Umbilical cord (tissue), 2 donors: ENCODE data around the gene RGS8. TPM values are rescaled to one million over a fixed set of nuclear protein-coding genes. Genes with fewer than 3 reads are reported as not detected.

ENCODE experiments used
- DNase-seq: peaks from one replicate; pipeline ENCODE4 v3.0.0-alpha.2; 2015; ENCODE audit warnings: low spot score
- total RNA-seq: library from RNA; depleted of rRNA; stranded (reverse); fragments of >200 nt; gene quantifications from one replicate; pipeline ENCODE4 v1.2.3, GENCODE V29; 2014; ENCODE audit warnings: low replicate concordance; ENCODE audit not compliant: insufficient read depth

Gene RGS8, protein sequence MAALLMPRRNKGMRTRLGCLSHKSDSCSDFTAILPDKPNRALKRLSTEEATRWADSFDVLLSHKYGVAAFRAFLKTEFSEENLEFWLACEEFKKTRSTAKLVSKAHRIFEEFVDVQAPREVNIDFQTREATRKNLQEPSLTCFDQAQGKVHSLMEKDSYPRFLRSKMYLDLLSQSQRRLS
- 5.3 TPM for total RNA-seq

GRCh38 chr1:182684116-182684828 lies at the start of gene RGS8:
Gene RGS8, minus strand, starts transcription at chr1:182684587. Its CDS starts 14,938 bp downstream, at chr1:182669649.
- DNase-seq, result no peak

DNA sequence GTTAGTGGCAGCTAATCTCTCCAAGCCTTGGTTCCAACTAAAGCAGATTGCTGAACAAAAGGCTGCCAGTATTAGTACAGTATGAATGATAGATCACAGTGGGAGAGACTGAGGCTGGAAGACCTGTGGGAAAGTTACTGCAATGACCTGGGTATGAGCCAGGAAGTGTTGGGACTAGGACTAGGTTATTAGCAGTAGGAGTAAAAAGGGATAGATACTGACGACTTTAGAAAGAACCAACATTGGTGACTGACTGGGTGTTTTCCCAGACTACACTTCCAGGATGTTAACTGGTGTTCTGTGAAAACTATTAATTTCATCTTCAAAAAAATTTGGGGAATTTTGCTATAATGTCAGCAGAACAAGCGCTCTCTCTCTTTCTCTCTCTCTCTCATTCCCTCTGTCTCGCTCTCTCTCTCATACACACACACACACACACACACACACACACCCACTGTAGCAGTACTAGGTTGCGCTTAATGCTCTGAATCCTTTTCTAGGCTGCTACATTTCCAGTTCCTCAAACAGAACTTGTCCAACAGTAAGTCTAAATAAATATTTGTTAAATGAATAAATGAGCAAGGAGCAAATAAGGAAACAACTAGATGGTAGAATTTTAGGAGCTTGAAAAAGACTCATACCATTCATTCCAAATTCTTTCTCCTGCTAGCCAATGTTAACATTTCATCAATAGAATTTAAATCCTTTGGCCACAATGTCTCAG lies 47.6 kb upstream of the RGS8 start:
- DNase-seq, result no peak

DNA sequence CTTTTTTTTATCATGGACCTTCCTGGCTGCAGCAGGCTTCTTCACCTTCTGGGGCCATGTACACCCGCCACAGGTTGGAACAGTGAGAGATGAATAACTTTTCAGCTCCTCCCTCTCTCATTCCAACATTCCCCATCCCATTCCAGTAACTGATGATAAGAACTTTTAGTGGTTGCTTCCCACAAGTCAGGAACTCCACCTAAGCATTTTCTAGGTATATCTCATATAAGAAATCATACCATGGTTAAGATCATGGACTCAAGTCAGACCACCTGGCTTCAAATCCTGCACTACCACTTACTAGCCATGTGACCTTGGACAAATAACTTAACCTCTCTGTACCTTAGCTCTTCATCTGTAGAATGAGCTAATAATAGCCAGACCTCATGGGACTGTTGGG lies 42.5 kb upstream of the RGS8 start:
- DNase-seq, result no peak

DNA sequence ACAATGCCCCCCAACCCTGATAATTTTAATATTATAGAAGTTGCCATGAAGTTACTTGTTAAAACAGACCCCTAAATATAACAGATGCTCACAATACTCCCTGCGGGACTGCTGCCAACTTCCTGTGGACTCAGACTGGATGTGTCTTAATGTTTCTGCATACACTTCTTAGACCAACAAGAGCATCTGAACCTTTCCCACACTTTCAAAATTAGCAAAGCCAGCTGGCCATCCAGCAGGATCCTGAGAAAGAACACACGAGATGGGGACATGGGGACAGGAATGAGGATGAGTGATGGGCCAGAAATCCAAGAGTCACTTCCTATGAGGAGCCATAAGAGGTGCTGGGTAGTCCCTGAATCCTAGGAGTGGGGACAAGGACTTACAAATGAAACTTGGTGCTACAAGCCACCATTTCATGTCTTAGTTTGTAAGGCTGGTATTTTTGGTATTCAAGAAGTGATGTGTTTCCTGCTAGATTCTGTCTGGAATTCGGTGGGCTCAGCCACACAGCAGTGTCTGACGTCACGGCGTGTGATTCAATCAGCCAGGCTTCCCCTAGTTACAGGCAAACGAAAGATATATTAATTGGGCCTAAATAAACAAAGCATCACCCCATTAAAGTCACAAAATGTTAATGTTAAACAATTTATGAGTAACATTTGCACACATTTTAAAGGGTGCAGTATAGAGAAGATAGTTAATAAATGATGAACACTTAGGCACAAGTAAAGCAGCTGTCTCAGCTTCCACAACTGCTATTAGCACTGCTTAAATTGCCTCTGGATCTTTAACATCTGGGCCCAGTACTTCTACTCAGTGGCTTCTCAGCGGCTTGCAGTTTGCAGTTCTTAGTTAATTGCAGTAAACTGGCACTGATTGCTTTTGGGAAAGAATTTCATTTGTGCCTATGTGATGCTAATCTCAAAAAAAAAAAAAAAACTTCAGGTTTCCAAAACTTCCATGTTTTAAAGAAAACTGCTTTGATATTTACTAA lies 41.2 kb upstream of the RGS8 start:
- peak; percentile 13 for DNase-seq

DNA sequence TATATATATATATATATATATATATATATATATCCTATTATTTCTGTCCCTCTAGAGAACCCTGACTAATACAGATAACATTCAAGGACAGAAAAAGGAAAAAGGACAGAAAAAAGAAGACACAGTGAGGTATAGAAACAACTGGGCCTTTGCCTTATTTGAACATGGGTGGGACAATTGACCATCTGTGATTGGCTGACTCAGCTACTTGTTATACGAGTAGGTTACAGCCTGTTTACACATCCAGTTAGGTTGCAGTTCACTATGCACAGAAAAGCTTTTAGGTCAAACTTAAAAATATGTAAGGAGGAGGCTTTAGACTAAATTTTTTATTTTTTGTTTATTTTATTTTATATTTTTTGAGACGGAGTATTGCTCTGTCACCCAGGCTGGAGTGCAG lies 39.8 kb upstream of the RGS8 start:
- DNase-seq, result no peak

DNA sequence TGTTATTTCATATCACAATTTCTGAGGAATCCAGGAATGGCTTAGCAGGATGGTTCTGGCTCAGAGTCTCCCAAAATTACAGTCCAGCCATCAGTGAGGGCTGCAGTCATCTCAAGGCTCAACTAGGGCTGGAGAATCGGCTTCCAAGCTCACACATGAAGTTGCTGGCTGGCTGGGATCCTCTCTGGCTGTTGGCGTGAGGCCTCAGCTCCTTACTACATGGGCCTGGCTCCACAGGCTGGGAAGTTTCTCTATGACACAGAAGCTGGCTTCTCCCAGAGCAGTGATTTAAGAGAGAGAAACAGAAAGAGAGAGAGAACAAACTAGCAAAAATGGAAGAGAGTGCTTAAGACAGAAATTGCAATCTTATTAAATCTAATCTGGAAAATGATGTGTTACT lies 38.8 kb upstream of the RGS8 start:
- DNase-seq, result peak; percentile 70

- DNase-seq, result no peak
These were observed 37.1 kb upstream of the RGS8 start for GRCh38 chr1:182721525-182721924.

GRCh38 chr1:182720463-182720862 lies 36.1 kb upstream of the RGS8 start:
- no peak for DNase-seq

DNA sequence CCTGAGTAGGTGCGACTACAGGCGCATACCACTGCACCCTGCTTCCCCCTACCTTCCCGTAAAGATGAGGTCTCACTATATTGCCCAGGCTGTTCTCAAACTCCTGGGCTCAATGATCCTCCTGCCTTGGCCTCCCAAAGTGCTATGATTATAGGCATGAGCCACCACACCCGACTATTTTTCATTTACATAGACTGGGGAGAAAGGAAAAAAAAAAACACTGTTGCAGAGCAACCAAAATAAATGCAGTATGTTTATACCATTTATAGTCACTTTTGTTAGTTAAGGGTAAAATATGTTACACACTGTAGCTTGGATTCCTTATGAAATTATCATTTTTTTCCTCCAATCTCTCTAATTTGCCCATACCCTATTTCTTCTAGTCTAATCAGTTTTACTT lies 35.2 kb upstream of the RGS8 start:
- no peak for DNase-seq

DNA sequence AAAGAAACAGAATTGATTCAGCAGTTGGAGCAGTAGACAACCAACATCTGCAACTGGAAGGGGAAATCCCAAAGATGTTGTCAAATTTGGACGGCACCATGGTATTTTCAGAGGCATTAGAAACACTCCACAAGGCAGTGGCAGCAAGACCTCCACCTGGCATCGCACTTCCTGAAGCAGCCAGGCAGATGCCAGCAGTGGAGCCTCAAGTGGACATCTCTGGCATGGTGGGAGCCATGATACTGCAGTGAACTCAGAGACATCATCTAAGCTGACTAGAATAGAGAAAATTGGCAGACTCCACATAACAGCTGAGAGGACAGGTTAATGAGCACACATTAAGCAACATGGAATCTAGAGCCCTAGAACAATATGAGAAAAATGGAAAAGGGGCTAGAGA lies 33.9 kb upstream of the RGS8 start:
- no peak for DNase-seq

DNA sequence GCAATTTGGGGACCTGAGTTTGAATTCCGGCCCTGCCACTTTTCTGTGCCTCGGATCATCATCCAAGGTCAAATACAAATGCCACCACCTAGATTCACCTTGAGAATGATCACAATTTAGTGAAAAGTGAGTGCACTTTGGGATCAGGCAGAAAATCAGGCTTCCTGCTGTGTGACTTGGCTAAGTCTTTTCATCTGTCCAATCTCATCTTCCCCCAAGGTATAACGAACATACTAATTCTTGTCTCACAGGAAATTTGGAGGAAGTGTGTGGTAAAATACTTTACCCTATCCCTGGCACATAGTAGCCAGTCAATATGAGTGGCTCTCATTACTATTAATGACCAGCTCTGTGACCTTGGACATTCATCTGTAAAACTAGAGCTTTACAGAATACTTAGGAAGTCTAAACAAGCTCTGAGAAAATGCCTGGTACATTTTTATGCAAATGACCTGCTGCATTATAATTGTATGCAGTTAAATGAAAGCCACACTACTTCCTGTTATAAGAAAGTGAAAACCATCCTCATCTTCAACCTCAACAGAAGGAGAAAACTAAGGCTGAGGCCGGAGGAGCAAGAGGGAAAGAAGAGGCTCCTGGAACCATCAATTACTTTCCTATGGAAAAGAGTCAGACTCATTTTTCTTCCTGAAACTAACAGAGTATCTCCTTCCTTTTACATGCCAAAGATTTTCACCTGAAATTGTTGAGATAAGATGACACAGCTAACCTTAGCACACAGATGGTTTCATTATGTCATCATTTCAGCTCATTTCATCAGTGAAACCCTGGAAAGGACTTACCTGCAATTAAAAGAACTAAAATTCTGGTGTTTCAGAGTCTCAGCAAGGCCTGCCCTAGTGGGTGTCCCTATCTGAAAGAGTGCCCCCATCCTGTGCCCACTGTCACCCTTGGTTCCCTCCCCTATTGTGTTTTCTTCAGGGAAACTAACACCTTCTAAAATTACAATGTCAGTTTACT lies 32.6 kb upstream of the RGS8 start:
- no peak for DNase-seq

DNA sequence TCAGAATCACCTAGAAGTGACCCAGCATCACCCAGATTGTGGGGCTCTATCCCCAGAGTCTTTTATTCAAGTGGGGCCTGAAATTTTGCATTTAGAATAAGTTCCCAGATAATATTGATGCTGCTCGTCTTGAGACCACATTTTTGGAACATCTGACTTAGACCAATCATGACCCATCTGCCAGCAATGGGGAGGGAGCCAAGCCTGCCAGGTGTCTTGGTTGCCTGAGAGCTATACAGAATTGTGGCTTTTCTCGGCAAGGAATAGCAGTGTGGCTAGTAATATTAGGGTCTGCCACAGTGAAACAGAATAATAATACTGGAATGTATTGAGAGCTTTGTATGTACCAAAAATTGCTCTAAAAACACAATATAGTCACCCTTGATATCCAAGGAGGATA lies 31.1 kb upstream of the RGS8 start:
- DNase-seq, result no peak

DNA sequence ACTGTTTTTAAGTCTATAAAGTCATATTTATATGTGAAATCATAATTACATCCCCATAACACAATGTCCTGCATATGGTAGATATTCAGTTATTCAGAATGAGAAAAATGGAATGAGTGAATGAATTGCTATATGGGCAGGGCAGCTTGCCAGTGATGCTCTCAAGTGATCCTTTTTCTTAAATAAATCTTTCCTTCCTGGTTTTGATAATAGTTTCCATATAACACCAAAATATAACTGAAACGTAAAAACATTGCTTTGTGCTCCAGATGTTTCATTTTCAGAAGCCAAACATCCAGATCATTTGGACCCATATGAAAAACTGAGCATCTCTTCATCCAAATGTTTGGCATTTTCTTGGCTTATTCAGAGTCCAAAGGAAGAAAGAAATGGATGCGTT lies 30.2 kb upstream of the RGS8 start:
- no peak for DNase-seq

DNA sequence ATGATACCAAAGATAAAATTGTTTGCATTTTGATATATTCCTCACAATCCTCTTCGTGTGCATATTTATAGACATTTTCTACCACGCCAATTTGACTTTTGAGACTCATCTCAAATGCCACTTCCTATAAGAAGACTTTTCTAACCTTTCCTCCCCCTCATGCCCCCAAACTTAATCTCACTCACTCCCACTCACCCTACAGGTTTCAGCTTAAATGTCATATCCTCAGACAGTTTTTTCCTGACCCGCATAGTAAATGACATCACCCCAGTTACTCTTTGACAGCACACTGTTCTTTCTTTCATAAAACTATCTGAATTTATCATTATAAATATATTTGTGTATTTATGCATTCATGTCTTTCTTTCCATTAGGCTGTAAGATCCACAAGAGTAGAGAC lies 29.6 kb upstream of the RGS8 start:
- no peak for DNase-seq

DNA sequence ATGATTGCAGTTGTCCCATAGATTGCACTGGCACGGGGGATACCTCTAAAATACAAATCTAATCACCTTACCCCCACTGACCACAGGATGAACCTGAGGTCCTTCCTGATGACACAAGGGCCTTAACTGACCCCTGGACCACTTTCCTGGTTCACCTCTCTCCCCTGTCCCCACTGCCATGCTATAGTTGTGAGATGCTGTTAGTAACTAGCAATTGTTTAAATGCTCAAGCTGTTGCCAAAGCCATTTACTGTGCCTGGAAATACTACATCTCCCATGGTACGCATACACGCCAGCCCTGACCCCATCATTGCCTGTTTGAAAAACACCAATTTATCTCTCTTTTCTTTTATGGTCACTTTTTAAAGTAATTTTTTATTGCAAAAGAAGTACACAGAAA lies 29.1 kb upstream of the RGS8 start:
- DNase-seq, result no peak

GRCh38 chr1:182709855-182710254 lies 25.5 kb upstream of the RGS8 start:
- DNase-seq, result no peak

- no peak for DNase-seq
These were observed 24.9 kb upstream of the RGS8 start for GRCh38 chr1:182709225-182709764.

DNA sequence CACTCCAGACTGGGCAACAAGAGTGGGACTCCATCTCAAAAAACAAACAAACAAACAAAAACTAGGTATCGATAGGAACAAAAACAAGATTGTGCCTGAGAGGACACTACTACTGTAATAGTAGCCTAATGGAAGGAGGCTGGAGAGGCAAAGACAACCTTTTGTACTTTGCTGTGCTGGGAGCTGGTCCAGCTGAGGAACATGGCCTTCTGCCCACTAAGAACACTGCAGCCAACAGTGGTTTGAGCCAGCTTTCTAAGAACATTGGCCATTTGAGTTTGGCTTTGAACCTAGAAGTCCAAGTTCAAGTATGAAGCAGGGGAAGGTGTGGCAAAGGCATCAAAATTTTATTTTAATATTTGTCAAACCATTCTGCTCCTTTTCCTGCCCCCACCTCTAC lies 22.7 kb upstream of the RGS8 start:
- DNase-seq, result no peak

GRCh38 chr1:182704677-182705076 lies 20.3 kb upstream of the RGS8 start:
- DNase-seq, result no peak

- DNase-seq, result no peak
These were observed 19.2 kb upstream of the RGS8 start for GRCh38 chr1:182703539-182703938.
